CD4-positive, alpha-beta T cell (primary cell): ENCODE measurements around the gene TBC1D22B. TPM values are rescaled to one million over a fixed set of nuclear protein-coding genes. Genes with fewer than 3 reads are reported as not detected.
"Not testable (repeated sequence)": the region's sequence is repeated elsewhere in the genome, so short reads cannot be mapped to it uniquely, and the experiment has no call there.

ENCODE experiments used
- ATAC-seq: fragments of 200-7000 bp; cut with Tn5 transposase; one replicate; pipeline ENCODE4 v1.10.0; 2022; ENCODE audit warnings: mild to moderate bottlenecking; ENCODE audit not compliant: poor library complexity
- CTCF ChIA-PET: fragments of 350-600 bp; sonication (Branson Sonifier 250); formaldehyde crosslinking; loops from one replicate; lab custom pipeline; 2021; ENCODE audit warnings: antibody characterized with exemption, inconsistent platforms; lab: Charles Lee
- POLR2A ChIA-PET: fragments of 350-600 bp; sonication (Branson Sonifier 250); formaldehyde crosslinking; loops from one replicate; lab custom pipeline; 2021; ENCODE audit warnings: antibody characterized with exemption, inconsistent platforms; lab: Charles Lee
- DNase-seq, 14 experiments: peaks; one replicate each; pipeline ENCODE4 v3.0.0-alpha.2; 2013 to 2020; ENCODE audit warnings: mixed read lengths in 2 of 14
- H3K27ac ChIP-seq, 2 donors: one replicate each; pipeline versions ENCODE4 v1.5.1 to v1.7.0; 2013; ENCODE audit warnings: low read length in 2 of 2, low read depth in 1 of 2, mild to moderate bottlenecking in 1 of 2
- H3K27me3 ChIP-seq, 2 experiments: 1 replicate in 1 of 2; 2 replicates in 1 of 2; pipeline versions ENCODE4 v1.6.1 to v1.7.0; 2013; ENCODE audit warnings: low read length in 2 of 2, control low read depth in 1 of 2, mild to moderate bottlenecking in 1 of 2, moderate library complexity in 1 of 2; ENCODE audit not compliant: insufficient read depth in 2 of 2, control insufficient read depth in 1 of 2
- H3K36me3 ChIP-seq: one replicate; pipeline ENCODE4 v1.6.1; 2013; ENCODE audit warnings: low read length, control low read depth; ENCODE audit not compliant: insufficient read depth
- H3K4me1 ChIP-seq: one replicate; pipeline ENCODE4 v1.6.1; 2013; ENCODE audit warnings: low read length, control low read depth; ENCODE audit not compliant: insufficient read depth
- H3K4me3 ChIP-seq: one replicate; pipeline ENCODE4 v1.5.1; 2013; ENCODE audit warnings: mild to moderate bottlenecking, low read length, moderate library complexity
- H3K9me3 ChIP-seq, 2 experiments: 1 replicate in 1 of 2; 2 replicates in 1 of 2; pipeline versions ENCODE4 v1.6.1 to v1.7.0; 2013; ENCODE audit warnings: low read length in 2 of 2, mild to moderate bottlenecking in 2 of 2, control low read depth in 1 of 2, moderate library complexity in 1 of 2; ENCODE audit not compliant: control insufficient read depth in 1 of 2, insufficient read depth in 1 of 2
- H3K27ac Mint-ChIP-seq: one replicate; pipeline ENCODE4 v1.8.0; 2020; ENCODE audit warnings: mixed read lengths
- H3K27me3 Mint-ChIP-seq: one replicate; pipeline ENCODE4 v1.8.0; 2021; ENCODE audit warnings: mixed read lengths
- H3K36me3 Mint-ChIP-seq: one replicate; pipeline ENCODE4 v1.8.0; 2021; ENCODE audit warnings: low read depth, mixed read lengths
- H3K4me1 Mint-ChIP-seq: one replicate; pipeline ENCODE4 v1.8.0; 2021; ENCODE audit warnings: low read depth, mixed read lengths
- H3K4me3 Mint-ChIP-seq: one replicate; pipeline ENCODE4 v1.8.0; 2020; ENCODE audit warnings: mild to moderate bottlenecking, mixed read lengths
- H3K9me3 Mint-ChIP-seq: one replicate; pipeline ENCODE4 v1.8.0; 2020; ENCODE audit warnings: mixed read lengths
- CTCF ChIP-seq: fragments of 200-600 bp; IDR thresholded peaks from one replicate; pipeline ENCODE4 v1.8.0; 2022; ENCODE audit warnings: antibody characterized with exemption, mild to moderate bottlenecking
- intact Hi-C, 2 experiments: fragments of 100-400 bp; cut with DNase I in 1 of 2; cut with micrococcal nuclease in 1 of 2; formaldehyde crosslinking; loops; one replicate each; pipeline versions ENCODE4 v1.15.1 to v1.9.0; 2023 to 2025; cut with DNase I, micrococcal nuclease
- total RNA-seq, 174 experiments: library from RNA in 2 of 174; stranded (reverse) in 2 of 174; gene quantifications; one replicate each; pipeline ENCODE4 v1.2.3 and lab custom pipeline; 2021 to 2026

TBC1D22B gene
- total RNA-seq, 2 experiments from 2014 or later = 5.9 to 6.6 TPM

GRCh38 chr6:37344308-37344707, 86.7 kb downstream of the TBC1D22B start:
- CTCF ChIA-PET = no interaction called here
- intact Hi-C loops = no loop called here
- POLR2A ChIA-PET = no interaction called here
- H3K27ac ChIP-seq = no peak overlapping the region
- DNase-seq (no peak), ATAC-seq (no peak)
- H3K27me3 ChIP-seq = no peaks in the 10 kb centered on the region
- H3K9me3 Mint-ChIP-seq = no peaks in the 10 kb centered on the region
- no peak overlapping the region for H3K27ac Mint-ChIP-seq
- H3K4me3 ChIP-seq = no peak overlapping the region
- no peaks in the 10 kb centered on the region for H3K4me1 Mint-ChIP-seq
- no peak overlapping the region for H3K4me3 Mint-ChIP-seq
- H3K27me3 Mint-ChIP-seq = peaks cover 18% of the 10 kb centered on the region
- no peaks in the 10 kb centered on the region for H3K36me3 ChIP-seq
- no peak for TF ChIP-seq CTCF
- no peaks in the 10 kb centered on the region for H3K36me3 Mint-ChIP-seq
- no peaks in the 10 kb centered on the region for H3K4me1 ChIP-seq
- H3K9me3 ChIP-seq = no peaks in the 10 kb centered on the region

GRCh38 chr6:37345804-37346203, 88.2 kb downstream of the TBC1D22B start:
- H3K4me1 ChIP-seq, H3K4me1 Mint-ChIP-seq, H3K4me3 Mint-ChIP-seq, H3K4me3 ChIP-seq, H3K36me3 ChIP-seq, intact Hi-C loops, H3K9me3 ChIP-seq, POLR2A ChIA-PET, H3K27ac ChIP-seq, CTCF ChIA-PET, H3K36me3 Mint-ChIP-seq, H3K27me3 ChIP-seq, H3K9me3 Mint-ChIP-seq, H3K27ac Mint-ChIP-seq, DNase-seq, ATAC-seq: not testable (repeated sequence)
- H3K27me3 Mint-ChIP-seq = peaks cover 18% of the 10 kb centered on the region

- intact Hi-C loops = no loop called here
- Mint-ChIP-seq H3K27me3 (peaks cover 18% of the 10 kb centered on the region), H3K27ac (no peak overlapping the region), H3K9me3 (no peaks in the 10 kb centered on the region), H3K4me1 (no peaks in the 10 kb centered on the region), H3K36me3 (no peaks in the 10 kb centered on the region), H3K4me3 (no peak overlapping the region)
- no peak overlapping the region for H3K4me3 ChIP-seq
- no peak overlapping the region for H3K27ac ChIP-seq
- ChIA-PET CTCF (no interaction called here), POLR2A (no interaction called here)
- no peak for TF ChIP-seq CTCF
- no peaks in the 10 kb centered on the region for H3K36me3 ChIP-seq
- no peak for ATAC-seq
- H3K9me3 ChIP-seq = no peaks in the 10 kb centered on the region
- no peaks in the 10 kb centered on the region for H3K27me3 ChIP-seq
- DNase-seq = no peak
- H3K4me1 ChIP-seq = no peaks in the 10 kb centered on the region
Measured at GRCh38 chr6:37347177-37347576, 89.6 kb downstream of the TBC1D22B start.

GRCh38 chr6:37347670-37348111, 90.1 kb downstream of the TBC1D22B start:
- no peaks in the 10 kb centered on the region for H3K4me1 Mint-ChIP-seq
- H3K9me3 ChIP-seq = no peaks in the 10 kb centered on the region
- DNase-seq = no peak
- no peak overlapping the region for H3K27ac ChIP-seq
- ChIA-PET POLR2A (no interaction called here), CTCF (no interaction called here)
- H3K27ac Mint-ChIP-seq = no peak overlapping the region
- intact Hi-C loops = no loop called here
- no peak overlapping the region for H3K4me3 ChIP-seq
- H3K36me3 ChIP-seq = no peaks in the 10 kb centered on the region
- no peak for ATAC-seq
- no peaks in the 10 kb centered on the region for H3K9me3 Mint-ChIP-seq
- no peak for TF ChIP-seq CTCF
- H3K27me3 ChIP-seq = no peaks in the 10 kb centered on the region
- peaks cover 16% of the 10 kb centered on the region for H3K27me3 Mint-ChIP-seq
- H3K4me3 Mint-ChIP-seq = no peak overlapping the region
- no peaks in the 10 kb centered on the region for H3K36me3 Mint-ChIP-seq
- no peaks in the 10 kb centered on the region for H3K4me1 ChIP-seq
